Measurements from ENCODE around the gene LAMTOR1.
"Not testable (repeated sequence)": the region's sequence is repeated elsewhere in the genome, so short reads cannot be mapped to it uniquely, and the experiment has no call there.

Gene LAMTOR1

GRCh38 chr11:72102946-72103753, at the start of gene LAMTOR1:
TSS of gene LAMTOR1 (minus strand) at chr11:72103297. CDS start at chr11:72103224, 73 bp downstream.
- peak; percentile 96 to 97 for DNase-seq (ENCODE audit: low read depth in 2 of 2)

DNA sequence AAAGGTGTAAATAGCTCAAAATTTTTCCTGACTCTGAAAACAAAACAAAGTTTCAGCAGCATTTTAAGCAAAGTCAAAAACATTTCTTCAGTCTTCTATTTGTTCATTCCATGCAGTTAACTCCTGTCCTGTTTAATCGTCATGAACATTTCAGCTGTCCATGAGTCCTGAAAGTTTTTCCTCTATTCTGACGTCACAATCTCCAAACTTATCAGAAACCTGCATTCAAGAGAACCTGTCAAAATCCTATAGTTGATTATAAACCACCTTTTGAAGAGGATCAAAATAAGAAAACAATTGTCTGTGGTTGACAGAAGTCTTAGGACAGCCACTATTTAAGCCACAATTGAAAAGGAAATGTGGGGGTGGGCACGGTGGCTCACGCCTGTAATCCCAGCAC, 47.8 kb upstream of the LAMTOR1 start:
- no peak for DNase-seq (ENCODE audit: low read depth in 2 of 2)

- no peak for DNase-seq (ENCODE audit: low read depth in 2 of 2)
These were observed 43.5 kb upstream of the LAMTOR1 start for GRCh38 chr11:72146625-72147024.

DNA sequence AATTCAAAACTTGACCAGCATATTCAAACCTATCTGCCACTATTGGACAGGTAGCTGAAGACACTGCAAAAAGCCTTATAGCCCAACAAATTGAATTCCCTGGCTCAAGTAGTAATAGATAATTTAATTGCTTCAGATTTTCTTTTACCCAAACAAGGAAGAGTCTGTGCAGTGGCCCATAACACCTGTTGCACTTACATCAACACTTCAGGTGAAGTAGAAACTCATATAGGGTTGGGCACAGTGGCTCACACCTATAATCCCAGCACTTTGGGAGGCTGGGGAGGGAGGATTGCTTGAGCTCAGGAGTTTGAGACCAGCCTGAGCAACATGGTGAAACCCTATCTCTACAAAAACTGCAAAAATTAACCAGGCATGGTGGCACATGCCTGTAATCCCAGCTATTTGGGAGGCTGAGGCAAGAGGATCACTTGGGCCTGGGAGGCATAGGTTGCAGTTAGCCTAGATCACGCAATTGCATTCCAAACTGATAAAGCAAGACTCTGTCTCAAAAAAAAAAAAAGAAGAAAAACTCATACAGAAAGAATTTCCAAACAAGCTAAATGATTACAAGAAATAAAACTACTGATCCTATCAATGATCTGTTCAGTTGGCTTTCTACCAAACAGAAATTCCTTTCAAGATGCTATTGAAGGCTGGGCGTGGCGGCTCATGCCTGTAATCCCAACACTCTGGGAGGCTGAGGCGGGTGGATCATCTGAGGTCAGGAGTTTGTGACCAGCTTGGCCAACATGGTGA, 41.9 kb upstream of the LAMTOR1 start:
- DNase-seq (ENCODE audit: low read depth in 2 of 2): no peak

GRCh38 chr11:72142543-72142942, 39.4 kb upstream of the LAMTOR1 start:
- DNase-seq (ENCODE audit: low read depth in 2 of 2): not testable (repeated sequence)

DNA sequence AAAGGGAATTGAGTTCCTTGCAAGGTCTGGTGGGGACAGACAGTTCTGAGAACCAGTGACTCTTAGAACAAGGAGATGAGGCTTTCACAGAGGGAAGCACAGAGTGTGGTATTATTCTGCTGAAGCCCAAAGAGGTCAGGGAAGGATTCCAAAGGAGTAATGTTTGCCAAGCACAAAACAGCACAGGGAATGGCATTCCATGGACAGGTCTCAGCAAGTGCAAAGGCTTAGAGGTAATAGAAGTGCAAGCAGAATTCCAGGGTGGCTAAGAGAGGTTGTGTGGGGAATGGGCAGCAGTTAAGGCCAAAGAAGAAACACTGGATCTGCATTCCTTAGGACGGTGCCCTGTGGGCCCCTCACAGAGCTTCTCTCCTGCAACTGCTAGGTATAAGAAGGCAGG, 39.0 kb upstream of the LAMTOR1 start:
- not testable (repeated sequence) for DNase-seq (ENCODE audit: low read depth in 2 of 2)

- DNase-seq (ENCODE audit: low read depth in 2 of 2): peak; percentile 19 to 23
These were observed 38.0 kb upstream of the LAMTOR1 start for GRCh38 chr11:72141066-72141465.

GRCh38 chr11:72140661-72141060, 37.6 kb upstream of the LAMTOR1 start:
- no peak for DNase-seq (ENCODE audit: low read depth in 2 of 2)

DNA sequence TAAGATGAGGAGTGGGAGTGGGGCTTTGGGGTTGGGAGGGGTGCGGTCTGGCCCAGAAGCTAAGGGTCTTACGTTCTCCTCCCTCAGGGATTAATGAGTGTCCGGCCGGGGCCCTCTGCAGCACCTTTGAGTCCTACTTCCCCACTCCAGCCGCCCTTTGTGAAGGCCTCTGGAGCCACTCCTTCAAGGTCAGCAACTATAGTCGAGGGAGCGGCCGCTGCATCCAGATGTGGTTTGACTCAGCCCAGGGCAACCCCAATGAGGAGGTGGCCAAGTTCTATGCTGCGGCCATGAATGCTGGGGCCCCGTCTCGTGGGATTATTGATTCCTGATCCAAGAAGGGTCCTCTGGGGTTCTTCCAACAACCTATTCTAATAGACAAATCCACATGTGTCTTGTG, 36.4 kb upstream of the LAMTOR1 start:
- DNase-seq (ENCODE audit: low read depth in 2 of 2): no peak

DNA sequence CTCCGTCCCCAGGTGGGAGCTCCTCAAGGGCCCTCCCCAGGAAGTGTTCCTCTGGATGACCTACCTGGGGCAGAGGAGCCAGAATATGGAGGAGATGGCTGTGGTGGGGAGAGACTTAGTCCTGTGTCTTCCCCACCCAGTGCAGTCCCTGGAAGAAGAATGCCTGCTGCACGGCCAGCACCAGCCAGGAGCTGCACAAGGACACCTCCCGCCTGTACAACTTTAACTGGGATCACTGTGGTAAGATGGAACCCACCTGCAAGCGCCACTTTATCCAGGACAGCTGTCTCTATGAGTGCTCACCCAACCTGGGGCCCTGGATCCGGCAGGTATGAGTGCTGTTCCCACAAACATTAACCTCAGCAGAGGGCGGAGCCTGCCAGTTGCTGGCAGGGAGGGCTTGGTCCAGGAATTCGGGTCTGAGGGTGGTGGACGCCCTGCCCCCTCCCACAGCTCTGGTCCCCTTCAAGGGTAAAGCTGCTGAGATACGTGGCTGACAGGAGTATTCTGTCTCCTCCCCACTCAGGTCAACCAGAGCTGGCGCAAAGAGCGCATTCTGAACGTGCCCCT, 35.8 kb upstream of the LAMTOR1 start:
- DNase-seq (ENCODE audit: low read depth in 2 of 2): no peak

DNA sequence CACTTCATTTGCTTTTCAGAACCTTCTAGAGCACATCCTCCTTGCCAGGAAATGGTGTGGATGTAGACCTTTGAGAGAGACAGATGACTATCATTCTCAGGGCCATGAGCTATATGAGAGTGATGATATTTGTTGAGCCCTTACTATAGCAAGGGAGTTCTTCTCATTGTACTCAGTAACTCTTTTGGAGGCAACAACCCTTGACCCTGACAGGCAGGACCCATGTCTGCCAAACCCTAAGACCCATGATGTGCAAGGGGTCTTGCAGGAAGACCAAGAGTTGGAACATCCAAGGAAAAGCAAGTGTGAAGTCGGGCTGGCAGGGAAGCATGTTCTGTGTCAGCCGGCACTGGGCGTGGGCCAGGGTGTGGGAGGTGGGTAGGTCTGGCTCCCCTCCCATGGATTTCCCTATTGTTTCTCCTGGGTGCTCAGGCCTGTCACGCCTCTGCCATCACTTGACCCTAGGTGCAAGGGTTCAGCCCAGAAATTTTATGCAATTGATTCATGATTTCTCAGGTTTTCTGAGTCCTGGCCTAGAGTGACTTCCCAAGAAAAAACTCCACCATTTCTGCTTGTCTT, 33.7 kb upstream of the LAMTOR1 start:
- DNase-seq (ENCODE audit: low read depth in 2 of 2): no peak

- DNase-seq (ENCODE audit: low read depth in 2 of 2): no peak
These were observed 33.0 kb upstream of the LAMTOR1 start for GRCh38 chr11:72135891-72136683.

GRCh38 chr11:72135473-72135872, 32.4 kb upstream of the LAMTOR1 start, which contains the start of gene FOLR3:
TSS of gene FOLR3 (plus strand) at chr11:72135725. CDS start at chr11:72135953, 228 bp downstream.
- not testable (repeated sequence) for DNase-seq (ENCODE audit: low read depth in 2 of 2)

- DNase-seq (ENCODE audit: low read depth in 2 of 2): no peak
These were observed 29.5 kb upstream of the LAMTOR1 start for GRCh38 chr11:72132646-72133045.

- DNase-seq (ENCODE audit: low read depth in 2 of 2): no peak
These were observed 26.3 kb upstream of the LAMTOR1 start for GRCh38 chr11:72129381-72129780.

- no peak for DNase-seq (ENCODE audit: low read depth in 2 of 2)
These were observed 24.8 kb upstream of the LAMTOR1 start for GRCh38 chr11:72127923-72128322.

- no peak for DNase-seq (ENCODE audit: low read depth in 2 of 2)
These were observed 22.9 kb upstream of the LAMTOR1 start for GRCh38 chr11:72125956-72126355.

GRCh38 chr11:72124046-72124445, 20.9 kb upstream of the LAMTOR1 start:
- no peak for DNase-seq (ENCODE audit: low read depth in 2 of 2)

DNA sequence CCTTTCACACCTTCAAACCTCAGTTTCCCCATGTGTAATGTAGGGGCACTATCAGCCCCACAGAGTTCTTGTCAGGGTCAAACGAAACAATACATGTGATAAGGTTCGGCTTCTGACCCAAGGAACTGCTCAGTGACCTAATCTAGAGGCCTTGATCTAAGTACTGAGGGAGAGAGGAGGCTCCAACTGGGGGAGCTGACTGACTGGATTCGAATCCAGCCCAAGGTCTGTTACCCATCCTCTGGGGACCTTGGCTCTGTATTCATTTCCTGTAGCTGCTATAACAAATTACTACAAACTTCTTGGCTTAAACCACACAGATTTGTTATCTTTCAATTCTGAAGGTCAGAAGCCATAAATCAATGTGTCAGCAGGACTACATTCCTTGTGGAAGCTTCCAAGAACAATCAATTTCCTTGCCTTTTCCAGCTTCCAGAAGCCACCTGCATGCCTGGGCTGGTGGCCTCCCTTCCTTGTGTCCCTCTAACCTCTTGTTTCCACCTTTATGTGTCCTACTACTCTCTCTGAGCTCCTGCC, 20.1 kb upstream of the LAMTOR1 start:
- no peak for DNase-seq (ENCODE audit: low read depth in 2 of 2)

- DNase-seq (ENCODE audit: low read depth in 2 of 2): no peak
These were observed 19.5 kb upstream of the LAMTOR1 start for GRCh38 chr11:72122607-72123006.

DNA sequence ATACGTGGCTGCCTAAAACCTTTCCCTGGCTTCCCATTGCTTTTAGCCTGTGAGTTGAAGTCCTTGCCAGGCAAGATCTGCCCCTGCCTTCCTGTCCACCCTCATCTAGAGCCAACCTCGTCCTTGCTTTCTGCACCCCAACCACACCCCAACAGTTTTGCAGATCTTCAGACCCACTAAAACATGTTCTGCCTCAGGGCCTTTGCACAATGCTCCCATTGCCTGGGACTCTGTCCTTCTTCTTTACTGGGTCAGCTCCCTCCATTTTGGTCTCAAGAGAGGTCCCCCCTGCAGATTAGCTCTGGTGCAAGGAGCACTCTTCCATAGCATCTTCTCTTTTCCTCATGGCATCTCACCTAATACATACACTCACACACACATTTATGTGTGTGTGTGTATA, 17.8 kb upstream of the LAMTOR1 start:
- DNase-seq (ENCODE audit: low read depth in 2 of 2): no peak

Data from stimulated activated CD8-positive, alpha-beta memory T cell treated with anti-CD3 and anti-CD28 coated beads, Interleukin-15, amount 100 ng/mL, for 48 hours (primary cell).